Measurements from ENCODE around the gene DOC2A. TPM values are rescaled to one million over a fixed set of nuclear protein-coding genes. Genes with fewer than 3 reads are reported as not detected.

The DOC2A gene
- total and polyA plus RNA-seq, 10 of the 15 experiments (the other 5 are each of a cell fraction or from before 2014, with no cell fraction given), result 0.06 to 0.17 (median 0.12) TPM; not detected in 6

DNA sequence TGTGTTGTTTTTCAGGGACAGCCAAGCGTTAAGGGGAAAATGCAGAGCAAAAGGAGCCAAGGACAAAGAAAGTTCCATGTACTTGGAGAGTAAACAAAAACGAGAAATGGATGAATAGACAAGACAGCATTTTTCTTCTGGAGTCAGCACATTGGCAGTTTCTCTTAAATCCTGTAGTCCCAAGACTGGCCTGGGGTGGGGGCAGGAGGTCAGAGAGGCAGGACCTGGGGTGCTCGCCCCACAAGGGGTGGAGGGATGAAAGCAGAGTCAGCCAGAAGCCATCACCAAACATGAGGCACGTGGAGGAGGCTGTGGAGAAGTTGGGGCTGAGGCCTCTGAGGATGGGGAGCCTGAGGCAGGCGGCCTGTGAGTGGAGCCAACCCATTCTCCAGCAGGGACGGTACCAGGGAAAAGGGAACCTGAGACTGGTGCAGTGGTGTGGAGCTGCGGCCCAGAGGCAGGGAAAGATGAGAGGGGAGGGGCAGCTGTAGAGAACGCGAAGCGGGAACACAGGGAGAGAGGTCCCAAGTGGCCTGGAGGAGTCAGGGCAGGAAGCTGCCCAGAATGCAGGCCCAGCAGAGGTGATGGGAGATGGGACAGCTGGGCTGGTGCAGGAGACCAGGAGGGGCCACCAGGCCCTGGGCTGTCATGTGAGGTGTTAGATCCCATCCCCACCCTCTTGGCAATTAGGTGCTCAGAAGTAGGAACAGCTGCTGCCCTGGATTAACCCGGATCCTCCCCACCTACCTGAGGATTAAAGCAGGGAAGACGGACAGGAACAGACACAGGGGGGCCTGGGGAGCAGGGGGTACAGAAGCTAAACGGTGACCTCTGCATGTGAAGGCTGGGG is 17.0 kb upstream of the DOC2A start:
- RAD21 ChIA-PET (ENCODE audit: unreplicated experiment), result no interaction called here
- H3K4me1 ChIP-seq (ENCODE audit: control insufficient read depth, insufficient read depth, low read length), result no peaks in the 10 kb centered on the region
- FAIRE-seq (no peak), DNase-seq (ENCODE audit: low read depth, low spot score) (no peak), ATAC-seq (no peak)
- H3K4me3 ChIP-seq, result no peak overlapping the region
- in situ Hi-C loops (cut with MboI), result loop anchor here (5.0 kb wide), 1 partner anchor 331 kb away; no protein-coding TSS in a partner anchor
- H3K9me3 ChIP-seq (replicated peaks; ENCODE audit: control insufficient read depth, insufficient read depth, low read length), result no peaks in the 10 kb centered on the region
- 20% methylated on average over 13 of the region's 13 CpGs for WGBS (ENCODE audit: insufficient coverage, insufficient replicate concordance, low lambda C conversion rate, missing lambda C conversion rate)
- TF ChIP-seq CBX5 (IDR thresholded peaks at IDR 0.05; ENCODE audit: low read depth) (no peak), KDM1A (IDR thresholded peaks at IDR 0.05; ENCODE audit: borderline replicate concordance) (no peak), STAT1 (conservative IDR thresholded peaks at IDR 0.05) (no peak), JUND (IDR thresholded peaks at IDR 0.05; ENCODE audit: low read depth, low read length) (no peak), POLR2A (IDR thresholded peaks at IDR 0.05; ENCODE audit: low read depth, low read length) (no peak), CTCF (IDR thresholded peaks at IDR 0.05 in 2 of 3, conservative IDR thresholded peaks at IDR 0.05 in 1 of 3; ENCODE audit: control insufficient read depth in 2 of 3, extremely low read depth in 1 of 3, insufficient read depth in 1 of 3, low read depth in 3 of 3, low read length in 3 of 3) (no peak), ASH2L (IDR thresholded peaks at IDR 0.05; ENCODE audit: borderline replicate concordance, low read depth) (no peak), PML (IDR thresholded peaks at IDR 0.05; ENCODE audit: low read length) (no peak), MLLT1 (IDR thresholded peaks at IDR 0.05) (no peak)
- TF ChIP-seq, protein P1, sequence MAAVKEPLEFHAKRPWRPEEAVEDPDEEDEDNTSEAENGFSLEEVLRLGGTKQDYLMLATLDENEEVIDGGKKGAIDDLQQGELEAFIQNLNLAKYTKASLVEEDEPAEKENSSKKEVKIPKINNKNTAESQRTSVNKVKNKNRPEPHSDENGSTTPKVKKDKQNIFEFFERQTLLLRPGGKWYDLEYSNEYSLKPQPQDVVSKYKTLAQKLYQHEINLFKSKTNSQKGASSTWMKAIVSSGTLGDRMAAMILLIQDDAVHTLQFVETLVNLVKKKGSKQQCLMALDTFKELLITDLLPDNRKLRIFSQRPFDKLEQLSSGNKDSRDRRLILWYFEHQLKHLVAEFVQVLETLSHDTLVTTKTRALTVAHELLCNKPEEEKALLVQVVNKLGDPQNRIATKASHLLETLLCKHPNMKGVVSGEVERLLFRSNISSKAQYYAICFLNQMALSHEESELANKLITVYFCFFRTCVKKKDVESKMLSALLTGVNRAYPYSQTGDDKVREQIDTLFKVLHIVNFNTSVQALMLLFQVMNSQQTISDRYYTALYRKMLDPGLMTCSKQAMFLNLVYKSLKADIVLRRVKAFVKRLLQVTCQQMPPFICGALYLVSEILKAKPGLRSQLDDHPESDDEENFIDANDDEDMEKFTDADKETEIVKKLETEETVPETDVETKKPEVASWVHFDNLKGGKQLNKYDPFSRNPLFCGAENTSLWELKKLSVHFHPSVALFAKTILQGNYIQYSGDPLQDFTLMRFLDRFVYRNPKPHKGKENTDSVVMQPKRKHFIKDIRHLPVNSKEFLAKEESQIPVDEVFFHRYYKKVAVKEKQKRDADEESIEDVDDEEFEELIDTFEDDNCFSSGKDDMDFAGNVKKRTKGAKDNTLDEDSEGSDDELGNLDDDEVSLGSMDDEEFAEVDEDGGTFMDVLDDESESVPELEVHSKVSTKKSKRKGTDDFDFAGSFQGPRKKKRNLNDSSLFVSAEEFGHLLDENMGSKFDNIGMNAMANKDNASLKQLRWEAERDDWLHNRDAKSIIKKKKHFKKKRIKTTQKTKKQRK (IDR thresholded peaks at IDR 0.05; ENCODE audit: low read depth, low read length), result no peak
- POLR2A ChIA-PET, result interaction anchor here (0.8 kb wide), 1 partner anchor 17 kb away, joined by 3 read pairs; the partner anchor contains the start of gene DOC2A
- CTCF ChIA-PET, result interaction anchor here (0.6 to 0.7 kb wide), 2 partner anchors 9 to 15 kb away, joined by 3 read pairs; no protein-coding TSS in a partner anchor
- no peak overlapping the region for H2AFZ ChIP-seq (ENCODE audit: control insufficient read depth, low read depth, low read length)
- no peaks in the 10 kb centered on the region; the same call in 1 of the 2 replicates for H4K20me1 ChIP-seq (ENCODE audit: control insufficient read depth, insufficient read depth)
- SMC1A ChIA-PET (ENCODE audit: uncharacterized antibody, unreplicated experiment), result interaction anchor here (0.6 kb wide), 1 partner anchor 7 kb away, joined by 4 read pairs; no protein-coding TSS in a partner anchor
- no peaks in the 10 kb centered on the region for H3K36me3 ChIP-seq (ENCODE audit: control insufficient read depth in 2 of 2, insufficient read depth in 2 of 2, low read length in 1 of 2)
- intact Hi-C loops (cut with micrococcal nuclease; ENCODE audit: unreplicated experiment), result loop anchor here (10.0 kb wide), 1 partner anchor 123 kb away; the partner anchor contains the start of gene ASPHD1
- H3K79me2 ChIP-seq (ENCODE audit: control insufficient read depth, insufficient read depth, low read length), result no peaks in the 10 kb centered on the region
- H3K4me2 ChIP-seq (ENCODE audit: control insufficient read depth, insufficient read depth), result no peak overlapping the region
- H3K27me3 ChIP-seq (replicated peaks in 1 of 2; ENCODE audit: control insufficient read depth in 2 of 2, insufficient read depth in 2 of 2, low read length in 1 of 2), result peaks cover 6 to 14% of the 10 kb centered on the region in 2 experiments; a peak in 3 of 4 replicates
- H3K9ac ChIP-seq (ENCODE audit: control insufficient read depth, insufficient read depth, low read length), result no peak overlapping the region
- H3K27ac ChIP-seq (ENCODE audit: control insufficient read depth, insufficient read depth), result no peak overlapping the region
- no TSS peak for BruUV-seq (replicated peaks)

All from GM12878 (cell line).